SU-DHL-6 (cell line): ENCODE results near the gene ZNF792.

Source experiments
- CTCF ChIP-seq: fragments of 200-600 bp; sonication (generic); IDR thresholded peaks from one replicate; pipeline ENCODE4 v1.5.1; 2017; ENCODE audit warnings: antibody characterized with exemption, mild to moderate bottlenecking, low read length, moderate library complexity; ENCODE audit not compliant: insufficient read depth, poor library complexity, severe bottlenecking
- EZH2phosphoT487 ChIP-seq: fragments of 200-600 bp; sonication (generic), shearing (Covaris generic); conservative IDR thresholded peaks from 2 replicates; pipeline ENCODE4 v1.6.1; 2018; ENCODE audit warnings: mild to moderate bottlenecking, antibody characterized with exemption, low read length, moderate library complexity, mixed read lengths

- TF ChIP-seq CTCF (no peak), EZH2phosphoT487 (no peak)
These were observed 1.1 kb downstream of the ZNF792 start for GRCh38 chr19:34962687-34963572.
